ENCODE results near the gene C1orf21.

DNA sequence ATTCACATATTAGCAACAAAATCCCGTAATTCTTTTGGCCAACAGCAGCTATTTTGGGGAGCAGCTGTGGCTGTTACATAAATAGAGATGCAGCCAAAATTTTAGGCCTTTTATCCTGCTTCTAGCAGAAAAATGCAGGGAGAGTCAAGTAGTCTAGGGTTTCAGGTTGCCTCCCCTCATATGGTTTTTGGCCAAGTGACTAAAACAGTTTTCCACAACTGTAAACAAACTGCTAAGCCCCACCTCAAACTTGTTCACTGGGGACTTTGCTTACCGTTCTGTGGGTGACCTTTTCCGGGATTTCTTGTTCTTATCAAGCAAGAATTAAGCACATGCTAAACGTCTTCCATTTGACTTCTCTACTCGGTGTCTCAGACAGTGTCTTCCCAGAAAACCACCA, 234.4 kb downstream of the C1orf21 start:
- TF ChIP-seq POLR2A (IDR thresholded peaks at IDR 0.05; ENCODE audit: low read length): no peak
- no peak for TF ChIP-seq GATA1 (IDR thresholded peaks at IDR 0.05; ENCODE audit: low read depth, low read length)
